ENCODE data around the gene EPHB1. TPM values are rescaled to one million over a fixed set of nuclear protein-coding genes. Genes with fewer than 3 reads are reported as not detected.

EPHB1 gene
- total and polyA plus RNA-seq, 2 donors (not counting 3 experiments of a cell fraction or from before 2014, with no cell fraction given), result 1.3 to 5.2 TPM

DNA sequence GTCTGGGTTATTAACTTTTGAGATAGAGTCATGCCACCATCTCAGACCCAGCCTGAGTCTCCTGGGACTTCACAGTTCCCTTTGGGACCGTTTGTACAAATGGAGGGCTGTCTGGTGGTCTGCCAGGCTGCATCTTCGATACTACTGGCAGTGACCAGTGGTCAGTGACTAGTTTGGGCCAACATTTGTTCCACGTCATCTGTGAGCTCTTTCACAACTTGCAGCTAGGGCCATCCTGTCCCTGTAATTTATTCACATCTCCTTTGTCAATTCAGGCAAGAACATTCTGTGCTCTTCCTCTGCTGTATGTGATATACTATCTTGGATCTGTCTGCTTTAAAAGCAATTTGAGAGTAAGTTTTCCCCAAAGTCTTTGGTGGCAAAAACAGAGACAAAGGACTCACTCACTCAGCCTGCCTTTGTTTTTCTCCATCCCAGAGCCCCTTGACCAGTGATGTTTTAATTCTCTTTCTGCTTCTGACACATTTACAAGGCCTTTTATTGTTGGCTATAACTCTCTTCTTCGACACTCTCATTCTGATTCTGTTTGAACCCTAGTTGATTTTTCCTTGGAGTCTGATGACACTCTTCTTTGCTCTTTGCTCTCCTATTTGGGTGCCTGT lies 353.4 kb downstream of the EPHB1 start:
- Histone ChIP-seq H3K9ac (replicated peaks; ENCODE audit: extremely low read depth, insufficient read depth, low read length) (no peak overlapping the region), H3K36me3 (ENCODE audit: control insufficient read depth in 2 of 2, extremely low read depth in 1 of 2, insufficient read depth in 2 of 2, low read length in 2 of 2) (no peaks in the 10 kb centered on the region), H3K4me3 (replicated peaks in 1 of 3; ENCODE audit: insufficient read depth in 1 of 3, low read depth in 1 of 3, low read length in 3 of 3) (no peak overlapping the region), H3K9me3 (replicated peaks; ENCODE audit: control insufficient read depth, insufficient read depth, low read length) (no peaks in the 10 kb centered on the region), H3K27ac (ENCODE audit: insufficient read depth, low read depth, low read length) (no peak overlapping the region), H2AFZ (ENCODE audit: low read depth, low read length) (no peak overlapping the region), H3K27me3 (ENCODE audit: control insufficient read depth in 2 of 2, insufficient read depth in 2 of 2, low read length in 2 of 2) (no peaks in the 10 kb centered on the region), H3K79me2 (ENCODE audit: control insufficient read depth, insufficient read depth, low read length) (no peaks in the 10 kb centered on the region), H3K9me1 (replicated peaks; ENCODE audit: control insufficient read depth, extremely low read depth, insufficient read depth, low read length) (no peaks in the 10 kb centered on the region), H3K4me1 (ENCODE audit: control insufficient read depth, extremely low read depth, insufficient read depth, low read length) (no peaks in the 10 kb centered on the region), H3K4me2 (ENCODE audit: insufficient read depth, low read length) (no peak overlapping the region), H4K20me1 (replicated peaks; ENCODE audit: control insufficient read depth, extremely low read depth, insufficient read depth, low read length) (no peaks in the 10 kb centered on the region)
- intact Hi-C loops (cut with micrococcal nuclease), result no loop called here
- no TSS peak for BruUV-seq (replicated peaks)
- FAIRE-seq, result no peak
- no peak for TF ChIP-seq GATA2 (IDR thresholded peaks at IDR 0.05; ENCODE audit: insufficient read depth, insufficient read length, low read depth, low read length)
- TF ChIP-seq MYC (IDR thresholded peaks at IDR 0.05; ENCODE audit: low read depth, low read length), result no peak
- TF ChIP-seq FOS (IDR thresholded peaks at IDR 0.05; ENCODE audit: borderline replicate concordance, insufficient read depth, low read length), result no peak
- no peak for TF ChIP-seq POLR2AphosphoS5 (IDR thresholded peaks at IDR 0.05; ENCODE audit: insufficient read depth, low read depth, low read length)
- TF ChIP-seq JUN (IDR thresholded peaks at IDR 0.05; ENCODE audit: borderline replicate concordance, insufficient read depth, insufficient read length, low read depth), result no peak
- TF ChIP-seq EZH2 (IDR thresholded peaks at IDR 0.05; ENCODE audit: borderline replicate concordance, low read depth, low read length, severe bottlenecking), result no peak
- TF ChIP-seq, protein P1, sequence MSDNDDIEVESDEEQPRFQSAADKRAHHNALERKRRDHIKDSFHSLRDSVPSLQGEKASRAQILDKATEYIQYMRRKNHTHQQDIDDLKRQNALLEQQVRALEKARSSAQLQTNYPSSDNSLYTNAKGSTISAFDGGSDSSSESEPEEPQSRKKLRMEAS (IDR thresholded peaks at IDR 0.05; ENCODE audit: insufficient read depth, insufficient read length), result no peak
- TF ChIP-seq CTCF (IDR thresholded peaks at IDR 0.05; ENCODE audit: extremely low read depth in 1 of 2, insufficient read depth in 1 of 2, low read depth in 1 of 2, low read length in 2 of 2), result no peak
- no peak for TF ChIP-seq POLR2A (IDR thresholded peaks at IDR 0.05; ENCODE audit: low read depth, low read length)
- dilution Hi-C loops (cut with MboI; ENCODE audit: extremely low pct_ligation_motif_present, low sequenced_read_pairs), result no loop called here
- ChIA-PET CTCF (no interaction called here), POLR2A (no interaction called here)
- no peak for DNase-seq (ENCODE audit: low read depth, low spot score)
